IMR-90 (cell line): ENCODE data around the gene CUL7.

Source experiments
- POLR2A ChIP-seq: IDR thresholded peaks from 2 replicates; pipeline ENCODE4 v1.6.1; 2012; ENCODE audit warnings: mild to moderate bottlenecking, low read depth, low read length
- RCOR1 ChIP-seq: IDR thresholded peaks from 2 replicates; pipeline ENCODE4 v1.6.1; 2012; ENCODE audit warnings: mild to moderate bottlenecking, low read length, improper control_type of control experiment; ENCODE audit not compliant: insufficient replicate concordance
- RFX5 ChIP-seq: IDR thresholded peaks from 2 replicates; pipeline ENCODE4 v1.8.0; 2012; ENCODE audit warnings: low read depth, mild to moderate bottlenecking, low read length, moderate library complexity
- TF ChIP-seq, protein P1 (sequence below): conservative IDR thresholded peaks from 2 replicates; pipeline ENCODE4 v1.5.1; 2012; ENCODE audit warnings: mild to moderate bottlenecking, low read depth, low read length, improper control_type of control experiment
- TF ChIP-seq, protein P2 (sequence below): fragments of 150-350 bp; IDR thresholded peaks from 2 replicates; pipeline ENCODE4 v1.6.1; 2017; ENCODE audit warnings: mild to moderate bottlenecking, antibody characterized with exemption, low read length, low read depth

GRCh38 chr6:43091436-43091991 lies 37.9 kb upstream of the CUL7 start:
- TF ChIP-seq, protein P1, sequence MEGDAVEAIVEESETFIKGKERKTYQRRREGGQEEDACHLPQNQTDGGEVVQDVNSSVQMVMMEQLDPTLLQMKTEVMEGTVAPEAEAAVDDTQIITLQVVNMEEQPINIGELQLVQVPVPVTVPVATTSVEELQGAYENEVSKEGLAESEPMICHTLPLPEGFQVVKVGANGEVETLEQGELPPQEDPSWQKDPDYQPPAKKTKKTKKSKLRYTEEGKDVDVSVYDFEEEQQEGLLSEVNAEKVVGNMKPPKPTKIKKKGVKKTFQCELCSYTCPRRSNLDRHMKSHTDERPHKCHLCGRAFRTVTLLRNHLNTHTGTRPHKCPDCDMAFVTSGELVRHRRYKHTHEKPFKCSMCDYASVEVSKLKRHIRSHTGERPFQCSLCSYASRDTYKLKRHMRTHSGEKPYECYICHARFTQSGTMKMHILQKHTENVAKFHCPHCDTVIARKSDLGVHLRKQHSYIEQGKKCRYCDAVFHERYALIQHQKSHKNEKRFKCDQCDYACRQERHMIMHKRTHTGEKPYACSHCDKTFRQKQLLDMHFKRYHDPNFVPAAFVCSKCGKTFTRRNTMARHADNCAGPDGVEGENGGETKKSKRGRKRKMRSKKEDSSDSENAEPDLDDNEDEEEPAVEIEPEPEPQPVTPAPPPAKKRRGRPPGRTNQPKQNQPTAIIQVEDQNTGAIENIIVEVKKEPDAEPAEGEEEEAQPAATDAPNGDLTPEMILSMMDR = no peak
- TF ChIP-seq POLR2A (no peak), RFX5 (no peak), RCOR1 (no peak)
- TF ChIP-seq, protein P2, sequence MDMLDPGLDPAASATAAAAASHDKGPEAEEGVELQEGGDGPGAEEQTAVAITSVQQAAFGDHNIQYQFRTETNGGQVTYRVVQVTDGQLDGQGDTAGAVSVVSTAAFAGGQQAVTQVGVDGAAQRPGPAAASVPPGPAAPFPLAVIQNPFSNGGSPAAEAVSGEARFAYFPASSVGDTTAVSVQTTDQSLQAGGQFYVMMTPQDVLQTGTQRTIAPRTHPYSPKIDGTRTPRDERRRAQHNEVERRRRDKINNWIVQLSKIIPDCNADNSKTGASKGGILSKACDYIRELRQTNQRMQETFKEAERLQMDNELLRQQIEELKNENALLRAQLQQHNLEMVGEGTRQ = no peak
